ENCODE data around the gene GANC. TPM values are rescaled to one million over a fixed set of nuclear protein-coding genes. Genes with fewer than 3 reads are reported as not detected.

Gene GANC
- total RNA-seq, 2 experiments from 2014 or later, result 27.9 to 31.7 TPM

DNA sequence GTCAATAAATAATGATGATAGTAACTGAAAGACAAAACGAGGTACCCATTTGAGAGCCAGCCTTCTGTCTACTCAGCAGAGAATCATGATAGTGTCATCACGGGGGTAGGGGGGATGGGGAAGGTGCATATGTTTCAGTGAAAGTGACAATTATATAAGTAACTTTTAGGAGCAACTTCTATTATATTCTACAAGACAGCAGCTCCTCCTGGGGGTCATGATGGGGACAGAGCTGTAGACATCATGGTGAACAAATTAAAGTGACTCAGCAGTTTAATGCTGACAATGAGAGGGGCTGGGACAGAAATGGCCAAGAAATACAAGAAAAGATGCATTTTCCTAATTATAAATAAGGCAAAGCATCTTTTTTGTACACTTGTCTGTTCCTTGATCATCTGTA lies 98.1 kb downstream of the GANC start:
- peaks cover 16% of the 10 kb centered on the region for H3K4me1 ChIP-seq (ENCODE audit: insufficient read depth, low read length, poor library complexity, severe bottlenecking)
- H2AFZ ChIP-seq (ENCODE audit: low read length), result no peak overlapping the region
- 0 out of 2 replicates have a peak, but pooled peaks cover 4% of the 10 kb centered on the region for H3K9me3 ChIP-seq (ENCODE audit: low read length)
- no peak overlapping the region for H3K27ac ChIP-seq (ENCODE audit: low read depth, low read length, poor library complexity, severe bottlenecking)
- H3K4me3 ChIP-seq (ENCODE audit: low read depth, low read length, poor library complexity, severe bottlenecking), result no peak overlapping the region
- TF ChIP-seq EZH2phosphoT487 (IDR thresholded peaks at IDR 0.05; ENCODE audit: borderline replicate concordance, low read depth, low read length), result no peak
- TF ChIP-seq, protein P1, sequence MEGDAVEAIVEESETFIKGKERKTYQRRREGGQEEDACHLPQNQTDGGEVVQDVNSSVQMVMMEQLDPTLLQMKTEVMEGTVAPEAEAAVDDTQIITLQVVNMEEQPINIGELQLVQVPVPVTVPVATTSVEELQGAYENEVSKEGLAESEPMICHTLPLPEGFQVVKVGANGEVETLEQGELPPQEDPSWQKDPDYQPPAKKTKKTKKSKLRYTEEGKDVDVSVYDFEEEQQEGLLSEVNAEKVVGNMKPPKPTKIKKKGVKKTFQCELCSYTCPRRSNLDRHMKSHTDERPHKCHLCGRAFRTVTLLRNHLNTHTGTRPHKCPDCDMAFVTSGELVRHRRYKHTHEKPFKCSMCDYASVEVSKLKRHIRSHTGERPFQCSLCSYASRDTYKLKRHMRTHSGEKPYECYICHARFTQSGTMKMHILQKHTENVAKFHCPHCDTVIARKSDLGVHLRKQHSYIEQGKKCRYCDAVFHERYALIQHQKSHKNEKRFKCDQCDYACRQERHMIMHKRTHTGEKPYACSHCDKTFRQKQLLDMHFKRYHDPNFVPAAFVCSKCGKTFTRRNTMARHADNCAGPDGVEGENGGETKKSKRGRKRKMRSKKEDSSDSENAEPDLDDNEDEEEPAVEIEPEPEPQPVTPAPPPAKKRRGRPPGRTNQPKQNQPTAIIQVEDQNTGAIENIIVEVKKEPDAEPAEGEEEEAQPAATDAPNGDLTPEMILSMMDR (conservative IDR thresholded peaks at IDR 0.05; ENCODE audit: low read length), result peak; percentile 62
- peak; percentile 34 for DNase-seq (ENCODE audit: low spot score)
- CTCF ChIA-PET (ENCODE audit: unreplicated experiment), result no interaction called here
- no TSS peak for BruUV-seq (replicated peaks)
- H4K20me1 ChIP-seq (ENCODE audit: insufficient read depth, low read length), result no peaks in the 10 kb centered on the region
- no peak overlapping the region for H3K4me2 ChIP-seq (ENCODE audit: low read length)
- POLR2A ChIA-PET, result interaction anchor here (0.7 kb wide), 1 partner anchor 16 kb away, joined by 7 read pairs; no protein-coding TSS in a partner anchor
- intact Hi-C loops (cut with micrococcal nuclease; ENCODE audit: unreplicated experiment), result no loop called here
- no peaks in the 10 kb centered on the region; the same call in 1 of the 2 replicates for H3K36me3 ChIP-seq (ENCODE audit: insufficient read depth, low read length)
- no peaks in the 10 kb centered on the region for H3K9me2 ChIP-seq (ENCODE audit: insufficient read depth, low read length)
- H3K79me2 ChIP-seq (ENCODE audit: insufficient read depth, low read depth, low read length), result no peaks in the 10 kb centered on the region

- Histone ChIP-seq H3K9me2 (ENCODE audit: insufficient read depth, low read length) (no peaks in the 10 kb centered on the region), H4K20me1 (ENCODE audit: insufficient read depth, low read length) (no peaks in the 10 kb centered on the region), H3K36me3 (ENCODE audit: insufficient read depth, low read length) (no peaks in the 10 kb centered on the region; the same call in 1 of the 2 replicates), H3K27ac (ENCODE audit: low read depth, low read length, poor library complexity, severe bottlenecking) (no peak overlapping the region), H2AFZ (ENCODE audit: low read length) (no peak overlapping the region), H3K4me2 (ENCODE audit: low read length) (no peak overlapping the region), H3K9me3 (ENCODE audit: low read length) (peaks cover 13% of the 10 kb centered on the region; the same call in 1 of the 2 replicates), H3K4me1 (ENCODE audit: insufficient read depth, low read length, poor library complexity, severe bottlenecking) (peaks cover 16% of the 10 kb centered on the region), H3K79me2 (ENCODE audit: insufficient read depth, low read depth, low read length) (no peaks in the 10 kb centered on the region), H3K4me3 (ENCODE audit: low read depth, low read length, poor library complexity, severe bottlenecking) (no peak overlapping the region)
- CTCF ChIA-PET (ENCODE audit: unreplicated experiment), result no interaction called here
- TF ChIP-seq EZH2phosphoT487 (IDR thresholded peaks at IDR 0.05; ENCODE audit: borderline replicate concordance, low read depth, low read length), result no peak
- TF ChIP-seq, protein P1 (conservative IDR thresholded peaks at IDR 0.05; ENCODE audit: low read length), result no peak
- POLR2A ChIA-PET, result no interaction called here
- intact Hi-C loops (cut with micrococcal nuclease; ENCODE audit: unreplicated experiment), result no loop called here
- no TSS peak for BruUV-seq (replicated peaks)
- no peak for DNase-seq (ENCODE audit: low spot score)
These were observed 100.3 kb downstream of the GANC start for GRCh38 chr15:42373274-42373673.

- Histone ChIP-seq H3K9me2 (ENCODE audit: insufficient read depth, low read length) (no peaks in the 10 kb centered on the region), H3K36me3 (ENCODE audit: insufficient read depth, low read length) (no peaks in the 10 kb centered on the region; the same call in 1 of the 2 replicates), H4K20me1 (ENCODE audit: insufficient read depth, low read length) (no peaks in the 10 kb centered on the region), H3K4me3 (ENCODE audit: low read depth, low read length, poor library complexity, severe bottlenecking) (no peak overlapping the region), H3K9me3 (ENCODE audit: low read length) (peaks cover 14% of the 10 kb centered on the region; the same call in 1 of the 2 replicates), H3K4me1 (ENCODE audit: insufficient read depth, low read length, poor library complexity, severe bottlenecking) (peaks cover 16% of the 10 kb centered on the region), H3K4me2 (ENCODE audit: low read length) (no peak overlapping the region), H3K79me2 (ENCODE audit: insufficient read depth, low read depth, low read length) (no peaks in the 10 kb centered on the region), H3K27ac (ENCODE audit: low read depth, low read length, poor library complexity, severe bottlenecking) (no peak overlapping the region), H2AFZ (ENCODE audit: low read length) (no peak overlapping the region)
- ChIA-PET POLR2A (interaction anchor here (0.6 to 1.2 kb wide), 4 partner anchors 12 to 83 kb away, joined by 3 to 7 read pairs (median 4); no protein-coding TSS in a partner anchor), CTCF (ENCODE audit: unreplicated experiment) (no interaction called here)
- intact Hi-C loops (cut with micrococcal nuclease; ENCODE audit: unreplicated experiment), result no loop called here
- no TSS peak for BruUV-seq (replicated peaks)
- TF ChIP-seq, protein P1 (conservative IDR thresholded peaks at IDR 0.05; ENCODE audit: low read length), result no peak
- no peak for TF ChIP-seq EZH2phosphoT487 (IDR thresholded peaks at IDR 0.05; ENCODE audit: borderline replicate concordance, low read depth, low read length)
- no peak for DNase-seq (ENCODE audit: low spot score)
These were observed 100.9 kb downstream of the GANC start for GRCh38 chr15:42373936-42374335.
